HepG2 (cell line): ENCODE results near the gene JAZF1.

Experiments
- KDM3A ChIP-seq: IDR thresholded peaks from 2 replicates; pipeline ENCODE4 v1.6.1; 2018; ENCODE audit warnings: low read depth, missing compliant biosample characterization
- MTA1 ChIP-seq: sonication (generic); formaldehyde crosslinking; IDR thresholded peaks from 2 replicates; pipeline ENCODE4 v1.4.0; 2020; ENCODE audit warnings: missing genetic modification reagents, mild to moderate bottlenecking, borderline replicate concordance
- POLR2AphosphoS5 ChIP-seq: IDR thresholded peaks from 2 replicates; pipeline ENCODE4 v1.6.1; 2012; ENCODE audit warnings: low read depth, low read length
- SETDB1 ChIP-seq: sonication (generic); formaldehyde crosslinking; IDR thresholded peaks from 2 replicates; pipeline ENCODE4 v1.5.1; 2020; ENCODE audit warnings: missing genetic modification reagents, mild to moderate bottlenecking, borderline replicate concordance
- SIN3A ChIP-seq: IDR thresholded peaks from 2 replicates; pipeline ENCODE4 v1.6.1; 2011; ENCODE audit warnings: low read depth, mild to moderate bottlenecking, control low read depth, low read length, borderline replicate concordance
- ZNF318 ChIP-seq: sonication (generic); formaldehyde crosslinking; IDR thresholded peaks from 2 replicates; pipeline ENCODE4 v1.4.0; 2020; ENCODE audit warnings: mild to moderate bottlenecking, missing genetic modification reagents
- ZNF34 ChIP-seq: sonication (generic); formaldehyde crosslinking; IDR thresholded peaks from 2 replicates; pipeline ENCODE4 v1.4.0; 2020; ENCODE audit warnings: mild to moderate bottlenecking, missing genetic modification reagents, borderline replicate concordance
- ZNF431 ChIP-seq: sonication (generic); formaldehyde crosslinking; IDR thresholded peaks from 2 replicates; pipeline ENCODE4 v1.9.0; 2022; ENCODE audit warnings: missing genetic modification reagents, low read depth, mild to moderate bottlenecking, borderline replicate concordance

- TF ChIP-seq KDM3A (CRISPR knock-in tag) (no peak), ZNF34 (CRISPR knock-in tag) (no peak), ZNF318 (no peak), POLR2AphosphoS5 (no peak), SETDB1 (CRISPR knock-in tag) (no peak), MTA1 (CRISPR knock-in tag) (no peak), SIN3A (no peak), ZNF431 (CRISPR knock-in tag) (no peak)
Measured at GRCh38 chr7:27885652-27886051, 294.9 kb downstream of the JAZF1 start.
